Spleen (tissue), 11 donors: Measurements from ENCODE around the gene EEF1AKMT1. TPM values are rescaled to one million over a fixed set of nuclear protein-coding genes. Genes with fewer than 3 reads are reported as not detected.

Experiments used
- DNase-seq: peaks from one replicate; pipeline ENCODE4 v3.0.0-alpha.2; 2020
- H3K27ac ChIP-seq, 8 donors: fragments of 200-600 bp; sonication (generic) in 7 of 8; 1 replicate in 4 of 8; 2 replicates in 4 of 8; pipeline versions ENCODE4 v1.5.0 to v1.8.0; 2016 to 2021; ENCODE audit warnings: inconsistent platforms in 4 of 8, mild to moderate bottlenecking in 4 of 8, moderate library complexity in 1 of 8
- H3K27me3 ChIP-seq, 7 donors: fragments of 200-600 bp; sonication (generic) in 6 of 7; replicated peaks in 1 of 7; 1 replicate in 4 of 7; 2 replicates in 3 of 7; pipeline versions ENCODE4 v1.5.0 to v1.8.0; 2016 to 2021; ENCODE audit warnings: inconsistent platforms in 3 of 7, mild to moderate bottlenecking in 1 of 7
- H3K36me3 ChIP-seq, 6 donors: fragments of 200-600 bp; sonication (generic) in 5 of 6; 1 replicate in 4 of 6; 2 replicates in 2 of 6; pipeline versions ENCODE4 v1.5.0 to v1.8.0; 2016 to 2021; ENCODE audit warnings: inconsistent platforms in 2 of 6
- H3K4me1 ChIP-seq, 6 donors: fragments of 200-600 bp; sonication (generic) in 5 of 6; 1 replicate in 3 of 6; 2 replicates in 3 of 6; pipeline versions ENCODE4 v1.5.0 to v1.8.0; 2016 to 2021; ENCODE audit warnings: inconsistent platforms in 3 of 6
- H3K4me3 ChIP-seq, 8 donors: fragments of 200-600 bp; sonication (generic) in 7 of 8; 1 replicate in 4 of 8; 2 replicates in 4 of 8; pipeline versions ENCODE4 v1.5.0 to v1.8.0; 2016 to 2021; ENCODE audit warnings: inconsistent platforms in 4 of 8, mild to moderate bottlenecking in 4 of 8, moderate library complexity in 2 of 8
- H3K9me3 ChIP-seq, 8 donors: fragments of 200-600 bp; sonication (generic) in 7 of 8; 1 replicate in 4 of 8; 2 replicates in 4 of 8; pipeline versions ENCODE4 v1.5.0 to v1.8.0; 2016 to 2021; ENCODE audit warnings: inconsistent platforms in 4 of 8
- CTCF ChIP-seq, 11 experiments: fragments of 200-600 bp in 7 of 11; fragments of 450-650 bp in 4 of 11; sonication (generic) in 4 of 11; IDR thresholded peaks in 8 of 11; conservative IDR thresholded peaks in 3 of 11; 1 replicate in 7 of 11; 2 replicates in 4 of 11; pipeline versions ENCODE4 v1.4.0 to v1.8.0; 2016 to 2021; ENCODE audit warnings: antibody characterized with exemption in 11 of 11, inconsistent platforms in 4 of 11, mild to moderate bottlenecking in 1 of 11
- POLR2A ChIP-seq, 3 donors: fragments of 450-650 bp; IDR thresholded peaks; one replicate each; pipeline ENCODE4 v1.5.1; 2017; ENCODE audit warnings: antibody characterized with exemption in 3 of 3, mild to moderate bottlenecking in 1 of 3
- POLR2AphosphoS5 ChIP-seq, 3 donors: sonication (generic); formaldehyde crosslinking; IDR thresholded peaks; one replicate each; pipeline ENCODE4 v1.5.1; 2017; ENCODE audit warnings: antibody characterized with exemption in 3 of 3
- WGBS, 5 donors: extraction: QIAGEN DNeasy Blood & Tissue Kit in 3 of 5; methylation state at CpG; one replicate each; pipeline versions ENCODE4 v1.1.5 to v1.1.7; 2013 to 2018; 5-methylcytosine and 5-hydroxymethylcytosine counted together
- intact Hi-C: fragments of 100-400 bp; cut with DNase I; formaldehyde crosslinking; loops from one replicate; pipeline ENCODE4 v1.15.0; 2023; ENCODE audit warnings: low total_unique reads
- polyA plus RNA-seq, 3 donors: library from polyadenylated mRNA; stranded (reverse); fragments of 200-250 nt; gene quantifications; one replicate each; pipeline ENCODE4 v1.2.1, GENCODE V29; 2013
- total RNA-seq, 7 donors: library from RNA; depleted of rRNA in 3 of 7; stranded (reverse); fragments of >200 nt in 3 of 7; fragmentation: NEBNext Ultra II Directional in 4 of 7; extraction: Animal tissue kit (Norgen Biotek cat#: 25700) in 4 of 7; gene quantifications; one replicate each; pipeline versions ENCODE4 v1.1.0 to v1.2.1, GENCODE V29; 2016 to 2021
- donor health status: healthy with polysubstance abuse.
- donor health status: DM: no; HTN: no; CAD: no; lungs with moderate emphysema.
- donor health status: DM: no; HTN: no; CAD: no.
- donor health status: Bipolar disorder and iron deficiency.
- donor health status: healthy.
- donor health status: DM: no; HTN: no; CAD: no.
- donor health status: DM: yes; HTN: yes; CAD: no.

The EEF1AKMT1 gene
- total and polyA plus RNA-seq, 10 donors, result 3.8 to 10.1 (median 7.0) TPM

- Histone ChIP-seq H3K4me3 (no peak overlapping the region), H3K27ac (no peak overlapping the region), H3K27me3 (no peaks in the 10 kb centered on the region), H3K9me3 (no peaks in the 10 kb centered on the region), H3K4me1 (peaks cover 0 to 5% (median 0%) of the 10 kb centered on the region in 6 donors), H3K36me3 (peaks cover 0 to 39% (median 13%) of the 10 kb centered on the region in 6 donors)
- no peak for DNase-seq
- TF ChIP-seq CTCF (IDR thresholded peaks at IDR 0.05 in 8 of 11, conservative IDR thresholded peaks at IDR 0.05 in 3 of 11) (no peak), POLR2AphosphoS5 (IDR thresholded peaks at IDR 0.05) (no peak), POLR2A (IDR thresholded peaks at IDR 0.05) (no peak)
- intact Hi-C loops, result loop anchor here (10.0 kb wide), 1 partner anchor 65 kb away; no protein-coding TSS in a partner anchor
- WGBS, 5 donors, result 87 to 95% (median 90%) methylated on average over 7 of the region's 7 CpGs
Observed at GRCh38 chr13:20779405-20779804, 5.6 kb upstream of the EEF1AKMT1 start.

- intact Hi-C loops, result loop anchor here (10.0 kb wide), 1 partner anchor 64 kb away; no protein-coding TSS in a partner anchor
- no peak for DNase-seq
- H3K4me1 ChIP-seq, result peaks cover 0 to 11% (median 2%) of the 10 kb centered on the region in 6 donors
- H3K36me3 ChIP-seq, result peaks cover 0 to 28% (median 8%) of the 10 kb centered on the region in 6 donors
- WGBS, 5 donors, result 85 to 92% (median 86%) methylated on average over 1 of the region's 1 CpG
- H3K4me3 ChIP-seq, result no peak overlapping the region
- no peaks in the 10 kb centered on the region for H3K9me3 ChIP-seq
- no peak overlapping the region for H3K27ac ChIP-seq
- no peaks in the 10 kb centered on the region for H3K27me3 ChIP-seq
- TF ChIP-seq POLR2AphosphoS5 (IDR thresholded peaks at IDR 0.05) (no peak), CTCF (IDR thresholded peaks at IDR 0.05 in 8 of 11, conservative IDR thresholded peaks at IDR 0.05 in 3 of 11) (no peak), POLR2A (IDR thresholded peaks at IDR 0.05) (no peak)
Observed at GRCh38 chr13:20778311-20778710, 4.5 kb upstream of the EEF1AKMT1 start.

GRCh38 chr13:20776751-20777150 lies 3.0 kb upstream of the EEF1AKMT1 start:
- H3K27me3 ChIP-seq, result no peaks in the 10 kb centered on the region
- H3K4me3 ChIP-seq, result no peak overlapping the region
- peaks cover 0 to 26% (median 13%) of the 10 kb centered on the region in 6 donors for H3K4me1 ChIP-seq
- TF ChIP-seq POLR2AphosphoS5 (IDR thresholded peaks at IDR 0.05) (no peak), POLR2A (IDR thresholded peaks at IDR 0.05) (no peak), CTCF (IDR thresholded peaks at IDR 0.05 in 8 of 11, conservative IDR thresholded peaks at IDR 0.05 in 3 of 11) (no peak)
- H3K36me3 ChIP-seq, result peaks cover 0 to 12% (median 0%) of the 10 kb centered on the region in 6 donors
- intact Hi-C loops, result loop anchor here (10.0 kb wide), 1 partner anchor 62 kb away; no protein-coding TSS in a partner anchor
- H3K9me3 ChIP-seq, result no peaks in the 10 kb centered on the region
- 91 to 100% (median 96%) methylated on average over 1 of the region's 1 CpG for WGBS, 5 donors
- no peak overlapping the region for H3K27ac ChIP-seq
- DNase-seq, result no peak

- intact Hi-C loops, result loop anchor here (10.0 kb wide), 1 partner anchor 61 kb away; no protein-coding TSS in a partner anchor
- whole genome bisulfite sequencing, 5 donors, result 94 to 99% (median 96%) methylated on average over 2 of the region's 2 CpGs
- no peak overlapping the region for H3K27ac ChIP-seq
- no peak for DNase-seq
- H3K4me1 ChIP-seq, result peaks cover 0 to 28% (median 14%) of the 10 kb centered on the region in 6 donors
- peaks cover 0 to 12% (median 0%) of the 10 kb centered on the region in 6 donors for H3K36me3 ChIP-seq
- TF ChIP-seq CTCF (IDR thresholded peaks at IDR 0.05 in 8 of 11, conservative IDR thresholded peaks at IDR 0.05 in 3 of 11) (no peak), POLR2A (IDR thresholded peaks at IDR 0.05) (no peak), POLR2AphosphoS5 (IDR thresholded peaks at IDR 0.05) (no peak)
- H3K4me3 ChIP-seq, result no peak overlapping the region
- no peaks in the 10 kb centered on the region for H3K9me3 ChIP-seq
- H3K27me3 ChIP-seq, result no peaks in the 10 kb centered on the region
Observed at GRCh38 chr13:20775961-20776360, 2.2 kb upstream of the EEF1AKMT1 start.
